ENCODE data around the gene ADAMTS12.

DNA sequence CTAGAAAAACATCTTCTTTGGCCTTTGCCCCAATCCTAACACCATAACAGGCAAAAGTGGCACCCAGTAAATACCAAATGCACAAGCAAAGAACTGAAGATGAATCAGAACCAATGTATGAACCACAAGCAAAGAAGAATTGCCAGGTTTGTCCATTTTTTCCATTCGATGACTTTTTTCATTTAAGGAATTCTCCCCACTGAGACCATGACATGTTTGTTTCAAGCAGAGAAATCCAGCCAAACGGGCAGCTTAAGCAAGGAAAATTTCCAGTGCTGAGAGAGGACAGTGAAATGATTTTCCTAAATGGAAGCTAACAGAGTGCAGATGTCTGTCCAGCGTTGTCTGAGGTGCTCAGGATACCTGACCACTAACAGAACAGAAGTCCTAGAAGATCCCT is 203.7 kb downstream of the ADAMTS12 start:
- TF ChIP-seq EGR1 (IDR thresholded peaks at IDR 0.05; ENCODE audit: low read depth) (no peak), CTCF (IDR thresholded peaks at IDR 0.05 in 2 of 3, conservative IDR thresholded peaks at IDR 0.05 in 1 of 3; ENCODE audit: borderline replicate concordance in 1 of 3, insufficient read depth in 1 of 3, low read depth in 2 of 3, low read length in 2 of 3) (no peak), ATF3 (IDR thresholded peaks at IDR 0.05) (no peak)

All from HCT116 (cell line).